NCI-H748 (cell line): ENCODE measurements around the gene BCKDHB.

Experiments
- DNase-seq: peaks from one replicate; lab custom pipeline; 2025; ENCODE audit not compliant: unreplicated experiment; lab: John Stamatoyannopoulos, UW

The BCKDHB gene

DNA sequence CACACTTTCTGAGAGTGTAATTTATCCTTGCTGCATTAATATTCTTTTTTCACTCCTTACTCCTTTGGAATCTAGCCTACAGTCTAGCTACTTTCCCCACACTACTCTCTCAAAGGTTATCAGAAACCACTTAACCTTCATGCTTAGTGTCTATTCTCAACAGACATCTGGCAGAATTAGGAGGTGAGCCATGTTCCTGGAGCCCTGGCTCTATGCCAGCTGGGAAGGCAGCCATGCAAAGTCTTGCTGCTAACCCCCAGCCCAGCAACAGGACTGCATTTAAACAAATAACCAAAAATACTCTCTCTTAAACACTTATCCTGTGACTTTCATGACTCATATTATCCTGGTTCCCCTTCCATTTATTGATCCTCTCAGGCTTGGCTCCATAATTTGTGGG is 260.2 kb downstream of the BCKDHB start:
- DNase-seq: peak; percentile 73

DNA sequence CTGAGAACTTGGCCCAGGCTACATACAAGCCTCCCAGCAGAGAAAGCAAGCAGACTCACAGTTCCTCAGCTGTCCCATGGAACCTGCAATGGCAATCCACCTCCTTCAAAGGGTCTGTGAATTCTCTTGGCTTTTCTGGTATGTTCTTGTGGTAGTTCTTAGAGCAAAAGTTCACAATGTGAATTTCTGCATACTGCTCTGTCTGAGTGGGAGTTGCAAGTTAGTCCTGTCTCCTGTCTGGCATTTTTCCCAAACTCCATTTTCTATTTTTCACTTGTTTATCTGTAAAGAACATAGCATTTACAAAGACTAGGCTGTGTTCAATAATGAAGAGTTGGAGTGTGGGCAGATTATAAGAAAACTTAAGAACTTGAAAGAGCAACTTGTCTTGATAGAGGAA is 269.9 kb downstream of the BCKDHB start:
- no peak for DNase-seq

DNA sequence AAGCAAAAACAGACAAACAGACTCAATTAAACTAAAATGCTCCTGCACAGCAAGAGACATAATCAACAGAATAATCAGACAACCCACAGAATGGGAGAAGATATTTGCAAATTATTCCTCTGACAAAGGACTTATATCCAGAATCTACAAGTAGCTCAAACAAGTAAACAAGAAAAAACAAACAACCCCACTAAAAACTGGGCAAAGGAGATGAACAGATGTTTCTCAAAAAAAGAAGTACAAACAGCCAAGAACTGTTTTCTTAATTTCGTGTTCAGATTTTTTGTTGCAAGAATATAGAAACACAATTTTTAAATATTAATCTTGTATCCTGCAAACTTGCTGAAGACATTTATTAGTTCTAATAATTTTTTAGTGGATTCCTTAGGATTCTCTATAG is 274.1 kb downstream of the BCKDHB start:
- DNase-seq: no peak

DNA sequence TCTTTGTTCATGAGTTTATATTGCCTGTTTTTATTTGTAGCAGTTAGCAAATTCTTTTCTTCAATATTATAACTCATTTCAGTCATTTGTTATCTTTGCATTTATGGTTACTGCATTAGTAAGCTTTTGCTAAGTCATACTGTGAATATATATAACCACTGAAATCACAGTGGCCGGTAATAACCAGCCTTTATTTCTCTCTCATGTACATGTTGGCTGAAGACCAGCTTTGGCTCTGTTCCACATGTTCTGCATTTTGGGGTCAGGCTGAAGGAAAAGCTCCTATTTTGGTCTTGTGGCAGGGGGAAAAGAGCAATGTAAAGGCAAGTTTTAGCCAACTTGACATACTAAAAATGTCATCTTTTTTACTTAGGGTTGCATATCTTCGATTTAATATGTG is 276.3 kb downstream of the BCKDHB start:
- no peak for DNase-seq

DNA sequence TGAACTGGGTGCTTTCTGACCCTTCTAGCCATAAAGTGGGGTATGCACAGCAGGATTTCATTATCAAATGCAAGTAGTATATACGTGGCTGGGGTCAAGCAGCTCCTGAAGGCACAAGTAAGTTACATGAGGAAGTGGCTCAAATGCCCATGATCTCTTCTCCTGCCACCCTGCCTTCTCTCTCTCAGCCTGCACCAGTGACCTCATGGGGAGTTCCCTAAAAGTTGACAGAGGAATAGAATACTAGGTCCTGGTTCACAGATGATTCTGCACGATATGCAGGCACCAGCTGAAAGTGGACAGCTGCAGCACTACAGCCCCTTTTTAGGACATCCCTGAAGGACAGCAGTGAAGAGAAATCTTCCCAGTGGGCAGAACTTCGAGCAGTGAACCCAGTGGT is 282.0 kb downstream of the BCKDHB start:
- no peak for DNase-seq
